HG03342 (cell line): ENCODE measurements around the gene COL16A1.
"Not testable (repeated sequence)": the region's sequence is repeated elsewhere in the genome, so short reads cannot be mapped to it uniquely, and the experiment has no call there.

Source experiments
- ATAC-seq: cut with Tn5 transposase; IDR thresholded peaks from one replicate; pipeline ENCODE4 v1.9.1; 2021; ENCODE audit warnings: mild to moderate bottlenecking, moderate library complexity; ENCODE audit not compliant: unreplicated experiment

COL16A1 gene

GRCh38 chr1:31707711-31708110 is 3.9 kb upstream of the COL16A1 start:
- ATAC-seq, result no peak

GRCh38 chr1:31707059-31707600 is 3.3 kb upstream of the COL16A1 start:
- ATAC-seq, result not testable (repeated sequence)

GRCh38 chr1:31706384-31707058 is 2.7 kb upstream of the COL16A1 start:
- ATAC-seq, result no peak

- no peak for ATAC-seq
Observed at GRCh38 chr1:31705080-31705866, 1.5 kb upstream of the COL16A1 start.

GRCh38 chr1:31704271-31705079 is 658 bp upstream of the COL16A1 start:
- ATAC-seq, result no peak

GRCh38 chr1:31702836-31703404 is 897 bp downstream of the COL16A1 start:
- no peak for ATAC-seq

- no peak for ATAC-seq
Observed at GRCh38 chr1:31701091-31701736, 2.6 kb downstream of the COL16A1 start.

GRCh38 chr1:31700468-31701090 is 3.2 kb downstream of the COL16A1 start:
- no peak for ATAC-seq

GRCh38 chr1:31699341-31699891 is 4.4 kb downstream of the COL16A1 start:
- ATAC-seq, result no peak

- ATAC-seq, result no peak
Observed at GRCh38 chr1:31697369-31697984, 6.3 kb downstream of the COL16A1 start.

GRCh38 chr1:31696242-31696641 is 7.6 kb downstream of the COL16A1 start:
- ATAC-seq, result no peak

GRCh38 chr1:31695327-31695726 is 8.5 kb downstream of the COL16A1 start:
- no peak for ATAC-seq

GRCh38 chr1:31694964-31695313 is 8.9 kb downstream of the COL16A1 start:
- no peak for ATAC-seq

- ATAC-seq, result no peak
Observed at GRCh38 chr1:31694069-31694963, 9.5 kb downstream of the COL16A1 start.

- ATAC-seq, result no peak
Observed at GRCh38 chr1:31693231-31693630, 10.6 kb downstream of the COL16A1 start.

GRCh38 chr1:31691951-31692350 is 11.9 kb downstream of the COL16A1 start:
- ATAC-seq, result no peak

GRCh38 chr1:31691446-31691845 is 12.4 kb downstream of the COL16A1 start:
- no peak for ATAC-seq

- no peak for ATAC-seq
Observed at GRCh38 chr1:31690921-31691320, 12.9 kb downstream of the COL16A1 start.
